MM.1S (cell line): ENCODE measurements around the gene REL.

Experiments used
- DNase-seq: peaks from one replicate; pipeline ENCODE4 v3.0.0-alpha.2; 2015
- H2AFZ ChIP-seq: fragments of 300-600 bp; sonication (generic); 2 replicates; pipeline ENCODE4 v1.6.0; 2016; ENCODE audit warnings: antibody characterized with exemption, low read length
- H3F3A ChIP-seq: fragments of 300-600 bp; sonication (generic); 2 replicates; pipeline ENCODE4 v1.6.1; 2016; ENCODE audit warnings: mild to moderate bottlenecking, antibody characterized with exemption, low read length, moderate library complexity, mixed read lengths; ENCODE audit not compliant: insufficient read depth
- H3K27ac ChIP-seq: fragments of 300-600 bp; sonication (generic); 2 replicates; pipeline ENCODE4 v1.5.1; 2016; ENCODE audit warnings: mild to moderate bottlenecking, low read length
- H3K27me3 ChIP-seq: fragments of 300-600 bp; sonication (generic); replicated peaks from 2 replicates; pipeline ENCODE4 v1.6.0; 2016; ENCODE audit warnings: low read length; ENCODE audit not compliant: insufficient read depth
- H3K36me3 ChIP-seq: fragments of 300-600 bp; sonication (generic); replicated peaks from 2 replicates; pipeline ENCODE4 v1.6.1; 2016; ENCODE audit warnings: mild to moderate bottlenecking, low read length, mixed read lengths; ENCODE audit not compliant: insufficient read depth
- H3K4me1 ChIP-seq: fragments of 300-600 bp; sonication (generic); 2 replicates; pipeline ENCODE4 v1.6.1; 2016; ENCODE audit warnings: low read length, mixed read lengths
- H3K4me2 ChIP-seq: fragments of 300-600 bp; sonication (generic); 2 replicates; pipeline ENCODE4 v1.6.0; 2016; ENCODE audit warnings: low read depth, low read length
- H3K4me3 ChIP-seq: fragments of 300-600 bp; sonication (generic); 2 replicates; pipeline ENCODE4 v1.5.1; 2016; ENCODE audit warnings: low read length, mixed read lengths
- H3K79me2 ChIP-seq: fragments of 300-600 bp; sonication (generic); 2 replicates; pipeline ENCODE4 v1.6.1; 2016; ENCODE audit warnings: mixed run types, low read length, mixed read lengths
- H3K9ac ChIP-seq: fragments of 300-600 bp; sonication (generic); 2 replicates; pipeline ENCODE4 v1.6.1; 2016; ENCODE audit warnings: low read length, mixed read lengths
- H3K9me2 ChIP-seq: fragments of 300-600 bp; sonication (generic); replicated peaks from 2 replicates; pipeline ENCODE4 v1.6.1; 2016; ENCODE audit warnings: mild to moderate bottlenecking, low read length, mixed read lengths; ENCODE audit not compliant: insufficient read depth
- H3K9me3 ChIP-seq: fragments of 300-600 bp; sonication (generic); replicated peaks from 2 replicates; pipeline ENCODE4 v1.6.1; 2016; ENCODE audit warnings: mild to moderate bottlenecking, low read length, mixed read lengths; ENCODE audit not compliant: insufficient read depth
- H4K20me1 ChIP-seq: fragments of 300-600 bp; sonication (generic); 2 replicates; pipeline ENCODE4 v1.6.1; 2016; ENCODE audit warnings: mild to moderate bottlenecking, low read length, moderate library complexity, mixed read lengths; ENCODE audit not compliant: insufficient read depth
- EZH2 ChIP-seq: fragments of 300-600 bp; sonication (generic); optimal IDR thresholded peaks from 2 replicates; pipeline ENCODE3; 2017; ENCODE audit warnings: low read depth, mild to moderate bottlenecking, antibody characterized with exemption, low read length, mixed read lengths
- EZH2phosphoT487 ChIP-seq: fragments of 300-600 bp; sonication (generic); IDR thresholded peaks from 2 replicates; pipeline ENCODE4 v1.6.1; 2018; ENCODE audit warnings: antibody characterized with exemption, low read length
- TF ChIP-seq, protein P1 (sequence below): fragments of 300-600 bp; sonication (generic); IDR thresholded peaks from 2 replicates; pipeline ENCODE4 v1.5.1; 2016; ENCODE audit warnings: antibody characterized with exemption, low read length, mixed read lengths

The REL gene

DNA sequence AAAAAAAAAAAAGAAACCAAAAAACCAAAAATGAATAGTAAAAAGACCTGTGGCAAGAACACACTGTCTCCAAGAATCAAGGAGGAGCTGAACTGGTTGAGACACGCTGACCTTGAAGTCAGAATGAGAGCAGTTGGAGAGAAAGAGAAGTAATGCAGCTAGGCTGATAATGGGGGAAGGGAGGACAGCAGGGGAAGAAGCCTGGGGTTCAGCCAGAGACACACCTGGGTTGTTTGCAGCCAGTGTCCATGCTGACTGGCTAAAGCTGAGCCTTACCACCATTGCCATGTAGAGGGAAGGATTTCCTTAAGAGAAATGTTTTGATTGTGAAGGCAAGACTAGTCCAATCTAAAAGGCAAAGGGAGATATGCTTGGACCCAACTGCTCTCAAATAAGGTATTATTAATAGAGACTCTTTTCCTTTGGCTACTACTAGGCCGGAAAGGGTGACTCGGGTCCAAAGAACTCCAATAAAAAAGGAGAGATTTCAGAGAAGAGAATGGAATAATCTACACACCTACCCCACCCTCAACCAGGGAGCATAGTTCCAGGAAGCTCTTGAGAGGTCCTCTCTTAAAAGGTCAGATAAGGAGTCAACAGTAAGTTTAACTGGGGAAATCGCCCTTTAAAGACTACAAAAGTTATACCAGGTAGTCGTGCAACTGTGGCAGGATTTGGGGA is 25.2 kb upstream of the REL start:
- H3K27ac ChIP-seq, result no peak overlapping the region
- no peaks in the 10 kb centered on the region for H3K4me1 ChIP-seq
- no peaks in the 10 kb centered on the region for H3K9me2 ChIP-seq
- H3K27me3 ChIP-seq, result no peaks in the 10 kb centered on the region
- H4K20me1 ChIP-seq, result no peaks in the 10 kb centered on the region
- H3K4me3 ChIP-seq, result no peak overlapping the region
- no peaks in the 10 kb centered on the region for H3K36me3 ChIP-seq
- H3F3A ChIP-seq, result no peaks in the 10 kb centered on the region
- no peaks in the 10 kb centered on the region for H3K79me2 ChIP-seq
- H3K9me3 ChIP-seq, result no peaks in the 10 kb centered on the region
- TF ChIP-seq, protein P1, sequence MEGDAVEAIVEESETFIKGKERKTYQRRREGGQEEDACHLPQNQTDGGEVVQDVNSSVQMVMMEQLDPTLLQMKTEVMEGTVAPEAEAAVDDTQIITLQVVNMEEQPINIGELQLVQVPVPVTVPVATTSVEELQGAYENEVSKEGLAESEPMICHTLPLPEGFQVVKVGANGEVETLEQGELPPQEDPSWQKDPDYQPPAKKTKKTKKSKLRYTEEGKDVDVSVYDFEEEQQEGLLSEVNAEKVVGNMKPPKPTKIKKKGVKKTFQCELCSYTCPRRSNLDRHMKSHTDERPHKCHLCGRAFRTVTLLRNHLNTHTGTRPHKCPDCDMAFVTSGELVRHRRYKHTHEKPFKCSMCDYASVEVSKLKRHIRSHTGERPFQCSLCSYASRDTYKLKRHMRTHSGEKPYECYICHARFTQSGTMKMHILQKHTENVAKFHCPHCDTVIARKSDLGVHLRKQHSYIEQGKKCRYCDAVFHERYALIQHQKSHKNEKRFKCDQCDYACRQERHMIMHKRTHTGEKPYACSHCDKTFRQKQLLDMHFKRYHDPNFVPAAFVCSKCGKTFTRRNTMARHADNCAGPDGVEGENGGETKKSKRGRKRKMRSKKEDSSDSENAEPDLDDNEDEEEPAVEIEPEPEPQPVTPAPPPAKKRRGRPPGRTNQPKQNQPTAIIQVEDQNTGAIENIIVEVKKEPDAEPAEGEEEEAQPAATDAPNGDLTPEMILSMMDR, result no peak
- no peak for TF ChIP-seq EZH2phosphoT487
- no peak overlapping the region for H3K9ac ChIP-seq
- no peak overlapping the region for H2AFZ ChIP-seq
- no peak for DNase-seq
- no peak overlapping the region for H3K4me2 ChIP-seq

DNA sequence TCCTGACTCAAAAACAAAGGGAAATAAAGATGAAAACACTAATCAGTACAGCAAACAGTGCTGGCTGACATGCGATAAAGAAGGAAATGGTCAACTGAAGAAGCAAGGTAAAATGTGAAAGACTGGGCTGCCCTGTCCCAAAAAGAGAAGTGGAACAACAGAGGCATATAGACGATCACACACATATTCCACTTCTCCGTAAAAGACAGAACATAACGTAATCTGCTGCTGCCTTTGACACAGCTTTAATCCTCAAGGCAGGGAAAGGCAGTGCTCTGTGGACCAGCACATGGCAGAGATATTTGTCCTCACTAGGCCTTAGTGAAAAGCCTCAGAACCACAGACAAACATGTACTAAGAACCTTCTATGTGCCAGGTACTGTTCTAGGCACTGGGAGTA is 24.3 kb upstream of the REL start:
- H2AFZ ChIP-seq, result no peak overlapping the region
- TF ChIP-seq EZH2 (no peak), EZH2phosphoT487 (no peak)
- TF ChIP-seq, protein P1, result no peak
- no peaks in the 10 kb centered on the region for H3K27me3 ChIP-seq
- no peak for DNase-seq
- no peaks in the 10 kb centered on the region for H3K79me2 ChIP-seq
- no peaks in the 10 kb centered on the region for H3K36me3 ChIP-seq
- H3K4me1 ChIP-seq, result no peaks in the 10 kb centered on the region
- H3K9me3 ChIP-seq, result no peaks in the 10 kb centered on the region
- no peaks in the 10 kb centered on the region for H3K9me2 ChIP-seq
- H4K20me1 ChIP-seq, result no peaks in the 10 kb centered on the region
- H3K4me3 ChIP-seq, result no peak overlapping the region
- H3F3A ChIP-seq, result no peaks in the 10 kb centered on the region
- no peak overlapping the region for H3K4me2 ChIP-seq
- H3K9ac ChIP-seq, result no peak overlapping the region
- H3K27ac ChIP-seq, result no peak overlapping the region

DNA sequence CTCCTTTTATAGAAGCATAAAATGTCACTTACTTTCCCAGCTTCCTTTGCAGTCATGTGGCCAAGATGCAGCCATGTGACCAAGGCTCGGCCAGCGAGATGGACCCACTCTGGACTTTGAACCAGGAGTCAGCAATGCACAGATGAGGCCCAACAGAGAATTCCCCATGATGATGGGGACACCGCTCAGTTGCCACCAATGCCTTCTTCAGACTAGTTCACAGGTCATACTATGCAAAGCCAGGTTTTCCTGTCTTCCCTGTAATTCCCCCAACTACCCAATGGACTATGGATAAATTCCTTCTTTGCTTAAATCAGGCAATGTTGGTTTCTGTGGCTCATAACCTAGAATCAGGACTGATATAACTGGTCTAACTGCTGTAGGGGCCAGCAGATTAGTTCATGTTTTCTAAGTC is 22.5 kb upstream of the REL start:
- no peaks in the 10 kb centered on the region for H3K4me1 ChIP-seq
- no peaks in the 10 kb centered on the region for H3K9me2 ChIP-seq
- no peaks in the 10 kb centered on the region for H3F3A ChIP-seq
- no peaks in the 10 kb centered on the region for H3K27me3 ChIP-seq
- DNase-seq, result no peak
- H2AFZ ChIP-seq, result no peak overlapping the region
- no peak overlapping the region for H3K27ac ChIP-seq
- TF ChIP-seq, protein P1, result no peak
- TF ChIP-seq EZH2 (no peak), EZH2phosphoT487 (no peak)
- H3K4me3 ChIP-seq, result no peak overlapping the region
- no peaks in the 10 kb centered on the region for H3K79me2 ChIP-seq
- no peaks in the 10 kb centered on the region for H3K9me3 ChIP-seq
- no peaks in the 10 kb centered on the region for H4K20me1 ChIP-seq
- H3K4me2 ChIP-seq, result no peak overlapping the region
- H3K9ac ChIP-seq, result no peak overlapping the region
- H3K36me3 ChIP-seq, result no peaks in the 10 kb centered on the region
